NCI-H2227 (cell line): Measurements from ENCODE around the gene DBX2.
"Not testable (repeated sequence)": the region's sequence is repeated elsewhere in the genome, so short reads cannot be mapped to it uniquely, and the experiment has no call there.

ENCODE experiments used
- DNase-seq: peaks from one replicate; lab custom pipeline; 2025; ENCODE audit not compliant: unreplicated experiment; lab: John Stamatoyannopoulos, UW

DBX2 gene

DNA sequence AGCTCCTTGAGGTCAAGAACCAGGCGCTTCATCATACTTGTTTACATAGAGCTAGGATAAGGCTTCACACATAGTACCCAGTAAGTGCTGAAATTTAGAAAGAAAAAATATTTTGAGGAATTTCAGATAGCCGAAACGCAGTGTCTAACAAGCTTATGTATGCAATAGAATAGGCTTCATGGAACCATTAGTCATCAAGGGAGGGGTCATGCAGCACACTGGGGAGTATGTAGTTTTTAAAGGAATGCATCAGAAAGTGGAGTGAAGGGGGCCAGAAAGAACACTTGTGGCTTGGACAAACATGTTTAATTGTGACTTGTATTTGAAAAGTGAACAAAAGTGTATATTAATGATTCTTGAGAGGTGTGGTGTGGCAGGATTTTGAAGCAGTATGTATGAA, 38.1 kb downstream of the DBX2 start:
- no peak for DNase-seq

GRCh38 chr12:45010059-45010458, 40.8 kb downstream of the DBX2 start:
- no peak for DNase-seq

DNA sequence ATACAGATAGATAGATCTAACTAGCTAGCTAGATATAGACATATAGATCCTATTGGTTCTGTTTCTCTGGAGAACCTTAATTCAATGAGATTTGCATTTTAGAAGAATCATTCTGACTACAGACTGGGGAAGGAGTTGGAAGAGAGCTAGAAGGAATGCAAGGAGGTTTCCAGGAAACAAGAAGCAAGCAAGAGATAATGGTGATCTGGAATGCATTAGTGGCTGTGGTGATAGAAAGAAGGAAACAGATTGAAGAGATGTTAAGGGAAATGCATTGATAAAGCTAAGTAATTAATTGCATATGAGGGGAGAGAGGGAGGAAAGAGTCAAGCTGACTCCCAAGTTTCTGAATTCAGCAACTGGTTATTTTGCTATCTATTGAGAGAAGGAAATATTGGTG, 42.7 kb downstream of the DBX2 start:
- no peak for DNase-seq

- no peak for DNase-seq
Measured at GRCh38 chr12:44999355-44999754, 51.5 kb downstream of the DBX2 start.

GRCh38 chr12:44993161-44993560, 57.7 kb downstream of the DBX2 start:
- DNase-seq, result no peak

DNA sequence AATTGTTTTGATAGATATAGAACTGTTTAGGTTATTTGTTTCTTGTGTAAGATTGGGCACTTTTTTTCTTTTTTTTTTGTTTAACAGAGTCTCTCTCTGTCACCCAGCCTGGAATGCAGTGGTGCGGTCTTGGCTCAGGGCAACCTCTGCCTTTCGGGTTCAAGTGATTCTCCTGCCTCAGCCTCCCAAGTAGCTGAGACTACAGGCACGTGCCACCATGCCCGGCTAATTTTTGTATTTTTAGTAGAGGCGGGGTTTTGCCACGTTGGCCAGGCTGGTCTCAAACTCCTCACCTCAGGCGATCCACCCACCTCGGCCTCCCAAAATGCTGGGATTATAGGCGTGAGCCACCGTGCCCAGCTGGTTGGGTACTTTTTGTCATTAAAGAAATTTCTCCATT, 66.0 kb downstream of the DBX2 start:
- not testable (repeated sequence) for DNase-seq

- no peak for DNase-seq
Measured at GRCh38 chr12:44979918-44980317, 71.0 kb downstream of the DBX2 start.

DNA sequence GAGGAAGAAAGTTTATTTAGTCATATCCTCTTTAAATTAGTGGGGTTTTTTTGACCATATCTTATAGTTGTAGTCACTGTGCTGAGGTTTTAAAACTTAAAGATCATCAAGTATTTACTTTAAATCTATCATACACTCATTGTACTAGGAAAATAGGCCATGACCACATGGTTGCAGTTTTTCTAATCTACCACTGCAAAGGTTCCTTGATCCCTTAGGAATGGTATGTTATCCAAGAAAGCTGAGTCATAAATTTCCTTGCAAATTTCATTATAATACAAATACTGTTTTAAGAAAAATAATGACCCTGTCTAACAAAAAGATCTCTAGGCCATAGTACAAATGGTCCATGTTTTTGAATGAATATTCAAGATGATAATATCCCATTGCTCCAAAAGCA, 74.7 kb downstream of the DBX2 start:
- DNase-seq, result no peak

DNA sequence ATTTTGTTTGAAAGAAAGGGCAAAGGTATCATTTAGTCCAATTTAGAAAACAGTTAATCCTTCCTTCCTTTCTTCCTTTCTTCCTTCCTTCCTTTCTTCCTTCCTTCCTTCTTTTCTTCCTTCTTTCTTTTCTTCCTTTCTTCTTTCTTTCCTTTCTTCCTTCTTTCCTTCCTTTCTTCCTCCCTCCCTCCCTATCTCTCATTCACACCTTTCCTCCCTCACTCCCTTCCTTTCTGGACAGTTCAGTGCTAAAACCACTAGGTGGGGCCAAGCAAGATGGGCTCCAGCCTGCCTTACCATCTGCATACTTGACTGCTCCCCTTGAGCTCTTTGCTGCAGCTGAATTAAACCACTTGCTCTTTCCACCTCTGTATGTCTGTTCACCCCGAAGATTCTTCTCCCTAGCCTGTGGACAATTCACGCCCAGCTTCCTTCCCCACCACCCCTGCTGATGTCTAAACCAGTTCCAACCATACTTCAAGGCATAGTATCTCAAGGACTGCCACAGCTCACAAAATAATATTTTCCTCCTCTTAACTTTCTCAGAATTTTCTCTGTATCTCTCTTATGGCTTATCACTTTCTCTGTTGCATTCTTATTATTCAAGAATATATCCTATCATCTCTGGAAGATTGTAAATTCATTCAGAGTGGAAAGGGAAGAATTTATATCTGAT, 78.0 kb downstream of the DBX2 start:
- no peak for DNase-seq

- no peak for DNase-seq
Measured at GRCh38 chr12:44968965-44969364, 81.9 kb downstream of the DBX2 start.
